ENCODE results near the gene AMFR. TPM values are rescaled to one million over a fixed set of nuclear protein-coding genes. Genes with fewer than 3 reads are reported as not detected.

AMFR gene
- total RNA-seq, 1 experiment from 2014 or later = 89.4 TPM

GRCh38 chr16:56332464-56333079 lies 92.8 kb downstream of the AMFR start:
- H3K27ac ChIP-seq = peak overlapping the region; percentile 99
- peak overlapping the region; percentile 73 for H3K4me2 ChIP-seq
- H3K27me3 ChIP-seq (ENCODE audit: insufficient read depth, low read depth) = no peaks in the 10 kb centered on the region
- ChIA-PET POLR2A (ENCODE audit: unreplicated experiment) (no interaction called here), CTCF (interaction anchor here (0.6 to 2.3 kb wide), 2 partner anchors 24 to 25 kb away, joined by 3 to 8 read pairs; no protein-coding TSS in a partner anchor)
- H3K36me3 ChIP-seq (ENCODE audit: low read depth) = no peaks in the 10 kb centered on the region
- no peak overlapping the region for H2AFZ ChIP-seq
- no peaks in the 10 kb centered on the region for H3K9me3 ChIP-seq (ENCODE audit: insufficient read depth, low read depth)
- peaks cover 60% of the 10 kb centered on the region for H3K4me1 ChIP-seq (replicated peaks; ENCODE audit: insufficient read depth)
- H3K79me2 ChIP-seq (ENCODE audit: low read depth) = no peaks in the 10 kb centered on the region
- H3F3A ChIP-seq (ENCODE audit: insufficient read depth, low read depth) = peaks cover 40% of the 10 kb centered on the region
- no peaks in the 10 kb centered on the region for H4K20me1 ChIP-seq (ENCODE audit: insufficient read depth)
- peak; percentile 62 to 83 for DNase-seq
- H3K9me2 ChIP-seq (ENCODE audit: insufficient read depth) = no peaks in the 10 kb centered on the region
- H3K4me3 ChIP-seq = no peak overlapping the region
- intact Hi-C loops (cut with micrococcal nuclease; ENCODE audit: unreplicated experiment) = loop anchor here (1.0 to 10.0 kb wide), 3 partner anchors 24 to 272 kb away; partner anchors contain the start of genes MT2A, NUDT21 and OGFOD1
- BruUV-seq (replicated peaks) = no TSS peak
- TF ChIP-seq, protein P1, sequence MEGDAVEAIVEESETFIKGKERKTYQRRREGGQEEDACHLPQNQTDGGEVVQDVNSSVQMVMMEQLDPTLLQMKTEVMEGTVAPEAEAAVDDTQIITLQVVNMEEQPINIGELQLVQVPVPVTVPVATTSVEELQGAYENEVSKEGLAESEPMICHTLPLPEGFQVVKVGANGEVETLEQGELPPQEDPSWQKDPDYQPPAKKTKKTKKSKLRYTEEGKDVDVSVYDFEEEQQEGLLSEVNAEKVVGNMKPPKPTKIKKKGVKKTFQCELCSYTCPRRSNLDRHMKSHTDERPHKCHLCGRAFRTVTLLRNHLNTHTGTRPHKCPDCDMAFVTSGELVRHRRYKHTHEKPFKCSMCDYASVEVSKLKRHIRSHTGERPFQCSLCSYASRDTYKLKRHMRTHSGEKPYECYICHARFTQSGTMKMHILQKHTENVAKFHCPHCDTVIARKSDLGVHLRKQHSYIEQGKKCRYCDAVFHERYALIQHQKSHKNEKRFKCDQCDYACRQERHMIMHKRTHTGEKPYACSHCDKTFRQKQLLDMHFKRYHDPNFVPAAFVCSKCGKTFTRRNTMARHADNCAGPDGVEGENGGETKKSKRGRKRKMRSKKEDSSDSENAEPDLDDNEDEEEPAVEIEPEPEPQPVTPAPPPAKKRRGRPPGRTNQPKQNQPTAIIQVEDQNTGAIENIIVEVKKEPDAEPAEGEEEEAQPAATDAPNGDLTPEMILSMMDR (conservative IDR thresholded peaks at IDR 0.05) = no peak
- TF ChIP-seq EZH2 (IDR thresholded peaks at IDR 0.05; ENCODE audit: low read depth) = no peak

- ChIA-PET POLR2A (ENCODE audit: unreplicated experiment) (interaction anchor here (0.6 kb wide), 1 partner anchor 32 kb away, joined by 5 read pairs; no protein-coding TSS in a partner anchor), CTCF (interaction anchor here (2.3 kb wide), 1 partner anchor 24 kb away, joined by 8 read pairs; no protein-coding TSS in a partner anchor)
- H3K4me1 ChIP-seq (replicated peaks; ENCODE audit: insufficient read depth) = peaks cover 60% of the 10 kb centered on the region
- no TSS peak for BruUV-seq (replicated peaks)
- no peaks in the 10 kb centered on the region for H3K27me3 ChIP-seq (ENCODE audit: insufficient read depth, low read depth)
- no peaks in the 10 kb centered on the region for H3K36me3 ChIP-seq (ENCODE audit: low read depth)
- intact Hi-C loops (cut with micrococcal nuclease; ENCODE audit: unreplicated experiment) = loop anchor here (1.0 to 10.0 kb wide), 3 partner anchors 24 to 273 kb away; partner anchors contain the start of genes MT2A, NUDT21 and OGFOD1
- H3K4me3 ChIP-seq = no peak overlapping the region
- no peak for DNase-seq
- no peaks in the 10 kb centered on the region for H3K9me2 ChIP-seq (ENCODE audit: insufficient read depth)
- H3K9me3 ChIP-seq (ENCODE audit: insufficient read depth, low read depth) = no peaks in the 10 kb centered on the region
- no peak overlapping the region for H2AFZ ChIP-seq
- no peaks in the 10 kb centered on the region for H4K20me1 ChIP-seq (ENCODE audit: insufficient read depth)
- no peaks in the 10 kb centered on the region for H3K79me2 ChIP-seq (ENCODE audit: low read depth)
- H3K27ac ChIP-seq = peak overlapping the region; percentile 99
- TF ChIP-seq, protein P1 (conservative IDR thresholded peaks at IDR 0.05) = no peak
- TF ChIP-seq EZH2 (IDR thresholded peaks at IDR 0.05; ENCODE audit: low read depth) = no peak
- peaks cover 40% of the 10 kb centered on the region for H3F3A ChIP-seq (ENCODE audit: insufficient read depth, low read depth)
- peak overlapping the region; percentile 73 for H3K4me2 ChIP-seq
Observed at GRCh38 chr16:56331915-56332314, 93.4 kb downstream of the AMFR start.

DNA sequence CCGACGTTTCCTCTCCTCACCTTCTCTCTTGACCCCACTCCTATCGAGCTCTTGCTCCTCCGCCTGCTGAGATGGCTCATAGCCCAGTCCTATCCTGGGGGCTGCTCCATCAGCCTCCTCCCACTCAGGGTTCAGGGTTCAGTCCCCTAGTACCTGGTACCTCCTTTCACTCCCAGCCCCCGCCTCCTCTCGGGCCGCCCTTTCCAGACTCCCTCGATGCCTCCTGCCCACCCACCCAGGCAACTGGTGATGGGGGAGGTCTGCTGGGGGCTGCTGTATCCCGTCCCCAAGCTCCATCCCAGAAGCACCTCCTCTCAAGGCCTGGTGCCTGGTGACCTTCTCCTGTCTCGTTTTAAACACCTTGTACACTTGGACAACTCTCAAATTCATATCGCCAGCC lies 93.9 kb downstream of the AMFR start:
- Histone ChIP-seq H3K27me3 (ENCODE audit: insufficient read depth, low read depth) (no peaks in the 10 kb centered on the region), H2AFZ (no peak overlapping the region), H3K36me3 (ENCODE audit: low read depth) (no peaks in the 10 kb centered on the region), H3K9me2 (ENCODE audit: insufficient read depth) (no peaks in the 10 kb centered on the region), H4K20me1 (ENCODE audit: insufficient read depth) (no peaks in the 10 kb centered on the region), H3K79me2 (ENCODE audit: low read depth) (no peaks in the 10 kb centered on the region), H3K4me3 (no peak overlapping the region), H3F3A (ENCODE audit: insufficient read depth, low read depth) (peaks cover 40% of the 10 kb centered on the region), H3K4me2 (peak overlapping the region; percentile 73), H3K4me1 (replicated peaks; ENCODE audit: insufficient read depth) (peaks cover 60% of the 10 kb centered on the region), H3K9me3 (ENCODE audit: insufficient read depth, low read depth) (no peaks in the 10 kb centered on the region), H3K27ac (peak overlapping the region; percentile 99)
- ChIA-PET CTCF (interaction anchor here (2.3 kb wide), 1 partner anchor 25 kb away, joined by 8 read pairs; no protein-coding TSS in a partner anchor), POLR2A (ENCODE audit: unreplicated experiment) (no interaction called here)
- intact Hi-C loops (cut with micrococcal nuclease; ENCODE audit: unreplicated experiment) = loop anchor here (5.0 to 10.0 kb wide), 2 partner anchors 121 to 273 kb away; partner anchors contain the start of genes MT2A, NUDT21 and OGFOD1
- no peak for DNase-seq
- TF ChIP-seq, protein P1 (conservative IDR thresholded peaks at IDR 0.05) = no peak
- no peak for TF ChIP-seq EZH2 (IDR thresholded peaks at IDR 0.05; ENCODE audit: low read depth)
- no TSS peak for BruUV-seq (replicated peaks)
